ENCODE results near the gene POTEG. TPM values are rescaled to one million over a fixed set of nuclear protein-coding genes. Genes with fewer than 3 reads are reported as not detected.
"Not testable (repeated sequence)": the region's sequence is repeated elsewhere in the genome, so short reads cannot be mapped to it uniquely, and the experiment has no call there.

Gene POTEG
- total RNA-seq, result not detected

GRCh38 chr14:19434241-19434640 lies at the start of gene POTEG:
TSS of gene POTEG (minus strand) at chr14:19434341. CDS start at chr14:19434289, 52 bp downstream.
- H3K36me3 Mint-ChIP-seq (ENCODE audit: insufficient read depth); H3K4me3 Mint-ChIP-seq; H3K27me3 Mint-ChIP-seq (ENCODE audit: low read depth); H3K4me1 Mint-ChIP-seq (ENCODE audit: low read depth); ATAC-seq; DNase-seq; H3K9me3 Mint-ChIP-seq: not testable (repeated sequence)

GRCh38 chr14:19482093-19482492 lies 48.0 kb upstream of the POTEG start:
- not testable (repeated sequence) for H3K4me3 Mint-ChIP-seq; H3K36me3 Mint-ChIP-seq (ENCODE audit: insufficient read depth); ATAC-seq; H3K4me1 Mint-ChIP-seq (ENCODE audit: low read depth); DNase-seq; H3K27me3 Mint-ChIP-seq (ENCODE audit: low read depth); H3K9me3 Mint-ChIP-seq

GRCh38 chr14:19481421-19481820 lies 47.3 kb upstream of the POTEG start:
- not testable (repeated sequence) for H3K27me3 Mint-ChIP-seq (ENCODE audit: low read depth); ATAC-seq; H3K9me3 Mint-ChIP-seq; DNase-seq; H3K4me1 Mint-ChIP-seq (ENCODE audit: low read depth); H3K36me3 Mint-ChIP-seq (ENCODE audit: insufficient read depth); H3K4me3 Mint-ChIP-seq

- ATAC-seq, result peak in 1 of 2 donors; percentile 44
- H3K4me1 Mint-ChIP-seq (ENCODE audit: low read depth); DNase-seq; H3K36me3 Mint-ChIP-seq (ENCODE audit: insufficient read depth); H3K27me3 Mint-ChIP-seq (ENCODE audit: low read depth); H3K4me3 Mint-ChIP-seq; H3K9me3 Mint-ChIP-seq: not testable (repeated sequence)
These were observed 46.4 kb upstream of the POTEG start for GRCh38 chr14:19480491-19480890.

GRCh38 chr14:19445761-19446160 lies 11.6 kb upstream of the POTEG start:
- not testable (repeated sequence) for H3K27me3 Mint-ChIP-seq (ENCODE audit: low read depth); DNase-seq; H3K36me3 Mint-ChIP-seq (ENCODE audit: insufficient read depth); H3K9me3 Mint-ChIP-seq; H3K4me1 Mint-ChIP-seq (ENCODE audit: low read depth); H3K4me3 Mint-ChIP-seq; ATAC-seq

- H3K4me1 Mint-ChIP-seq (ENCODE audit: low read depth); DNase-seq; H3K4me3 Mint-ChIP-seq; H3K36me3 Mint-ChIP-seq (ENCODE audit: insufficient read depth); H3K9me3 Mint-ChIP-seq; H3K27me3 Mint-ChIP-seq (ENCODE audit: low read depth); ATAC-seq: not testable (repeated sequence)
These were observed 5.7 kb upstream of the POTEG start for GRCh38 chr14:19439826-19440225.

- H3K4me1 Mint-ChIP-seq (ENCODE audit: low read depth); ATAC-seq; DNase-seq; H3K36me3 Mint-ChIP-seq (ENCODE audit: insufficient read depth); H3K27me3 Mint-ChIP-seq (ENCODE audit: low read depth); H3K4me3 Mint-ChIP-seq; H3K9me3 Mint-ChIP-seq: not testable (repeated sequence)
These were observed 5.1 kb upstream of the POTEG start for GRCh38 chr14:19439219-19439618.

- not testable (repeated sequence) for H3K36me3 Mint-ChIP-seq (ENCODE audit: insufficient read depth); DNase-seq; ATAC-seq; H3K9me3 Mint-ChIP-seq; H3K4me1 Mint-ChIP-seq (ENCODE audit: low read depth); H3K4me3 Mint-ChIP-seq; H3K27me3 Mint-ChIP-seq (ENCODE audit: low read depth)
These were observed 2.9 kb upstream of the POTEG start for GRCh38 chr14:19437126-19437443.

- not testable (repeated sequence) for H3K27me3 Mint-ChIP-seq (ENCODE audit: low read depth); H3K4me1 Mint-ChIP-seq (ENCODE audit: low read depth); H3K4me3 Mint-ChIP-seq; DNase-seq; H3K9me3 Mint-ChIP-seq; ATAC-seq; H3K36me3 Mint-ChIP-seq (ENCODE audit: insufficient read depth)
These were observed 2.4 kb upstream of the POTEG start for GRCh38 chr14:19436311-19437125.

GRCh38 chr14:19435852-19436251 lies 1.7 kb upstream of the POTEG start:
- H3K4me1 Mint-ChIP-seq (ENCODE audit: low read depth); H3K9me3 Mint-ChIP-seq; ATAC-seq; H3K27me3 Mint-ChIP-seq (ENCODE audit: low read depth); DNase-seq; H3K36me3 Mint-ChIP-seq (ENCODE audit: insufficient read depth); H3K4me3 Mint-ChIP-seq: not testable (repeated sequence)

GRCh38 chr14:19434891-19435290 lies 750 bp upstream of the POTEG start:
- not testable (repeated sequence) for ATAC-seq; DNase-seq; H3K9me3 Mint-ChIP-seq; H3K36me3 Mint-ChIP-seq (ENCODE audit: insufficient read depth); H3K27me3 Mint-ChIP-seq (ENCODE audit: low read depth); H3K4me1 Mint-ChIP-seq (ENCODE audit: low read depth); H3K4me3 Mint-ChIP-seq

GRCh38 chr14:19433765-19434164 lies 376 bp downstream of the POTEG start:
- not testable (repeated sequence) for H3K4me1 Mint-ChIP-seq (ENCODE audit: low read depth); DNase-seq; H3K4me3 Mint-ChIP-seq; H3K9me3 Mint-ChIP-seq; H3K27me3 Mint-ChIP-seq (ENCODE audit: low read depth); ATAC-seq; H3K36me3 Mint-ChIP-seq (ENCODE audit: insufficient read depth)

GRCh38 chr14:19408519-19408918 lies 25.6 kb downstream of the POTEG start:
- not testable (repeated sequence) for H3K27me3 Mint-ChIP-seq (ENCODE audit: low read depth); H3K4me3 Mint-ChIP-seq; H3K4me1 Mint-ChIP-seq (ENCODE audit: low read depth); DNase-seq; H3K36me3 Mint-ChIP-seq (ENCODE audit: insufficient read depth); ATAC-seq; H3K9me3 Mint-ChIP-seq

GRCh38 chr14:19402097-19402496 lies 32.0 kb downstream of the POTEG start:
- not testable (repeated sequence) for H3K4me1 Mint-ChIP-seq (ENCODE audit: low read depth); ATAC-seq; DNase-seq; H3K27me3 Mint-ChIP-seq (ENCODE audit: low read depth); H3K9me3 Mint-ChIP-seq; H3K36me3 Mint-ChIP-seq (ENCODE audit: insufficient read depth); H3K4me3 Mint-ChIP-seq

GRCh38 chr14:19394727-19395126 lies 39.4 kb downstream of the POTEG start:
- ATAC-seq, result peak in 1 of 2 donors; percentile 55
- not testable (repeated sequence) for H3K4me1 Mint-ChIP-seq (ENCODE audit: low read depth)

More at GRCh38 chr14:19394727-19395126, 39.4 kb downstream of the POTEG start:
- H3K36me3 Mint-ChIP-seq (ENCODE audit: insufficient read depth); DNase-seq; H3K4me3 Mint-ChIP-seq; H3K9me3 Mint-ChIP-seq; H3K27me3 Mint-ChIP-seq (ENCODE audit: low read depth): not testable (repeated sequence)

Data from activated T-cell treated with anti-CD3 and anti-CD28 coated beads, Interleukin-2, amount 50 U/mL, for 4 hours (primary cell).